Epidermal melanocyte (primary cell): ENCODE data around the gene CADPS.

ENCODE experiments used
- DNase-seq: peaks from one replicate; pipeline ENCODE4 v3.0.0; 2011; ENCODE audit warnings: low spot score; ENCODE audit not compliant: insufficient read length

CADPS gene

GRCh38 chr3:62638316-62638715 is 236.9 kb downstream of the CADPS start:
- DNase-seq: no peak

GRCh38 chr3:62636235-62636826 is 238.9 kb downstream of the CADPS start:
- no peak for DNase-seq

DNA sequence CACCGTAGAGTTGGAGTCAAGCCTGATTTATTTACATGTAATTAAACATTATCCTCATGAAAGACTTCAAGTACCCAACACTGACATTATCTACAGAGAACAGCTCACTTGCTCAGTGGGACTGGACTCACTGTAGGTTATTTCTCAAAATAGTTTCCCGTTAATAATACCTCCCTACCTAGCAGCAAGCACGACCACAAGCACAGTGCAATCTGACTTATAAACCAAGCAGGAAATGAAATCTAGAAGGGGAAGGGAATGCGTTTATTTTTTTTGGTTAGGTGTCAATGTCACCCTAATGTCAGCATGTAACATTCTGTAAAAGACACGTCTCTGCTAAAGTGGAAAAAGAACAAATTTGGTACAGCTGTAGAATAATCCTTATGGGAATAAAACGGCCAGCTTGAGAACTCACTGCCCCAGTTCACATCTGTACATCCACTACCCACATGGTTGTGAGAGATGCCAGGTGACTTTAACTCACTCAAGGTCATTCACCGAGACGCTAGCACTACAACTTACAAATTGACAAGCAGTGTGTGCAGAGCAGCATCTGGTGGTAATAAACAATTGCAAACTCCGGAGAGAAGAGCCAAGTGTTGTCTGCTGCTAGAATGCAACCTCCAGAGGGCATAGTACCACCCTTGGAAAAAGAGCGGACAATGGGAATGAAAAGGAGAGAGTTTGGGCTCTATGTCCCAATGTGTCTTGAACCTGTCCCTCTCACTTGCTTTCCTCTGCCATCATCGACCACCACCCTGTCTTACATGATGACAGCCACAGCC is 242.5 kb downstream of the CADPS start:
- DNase-seq: no peak

DNA sequence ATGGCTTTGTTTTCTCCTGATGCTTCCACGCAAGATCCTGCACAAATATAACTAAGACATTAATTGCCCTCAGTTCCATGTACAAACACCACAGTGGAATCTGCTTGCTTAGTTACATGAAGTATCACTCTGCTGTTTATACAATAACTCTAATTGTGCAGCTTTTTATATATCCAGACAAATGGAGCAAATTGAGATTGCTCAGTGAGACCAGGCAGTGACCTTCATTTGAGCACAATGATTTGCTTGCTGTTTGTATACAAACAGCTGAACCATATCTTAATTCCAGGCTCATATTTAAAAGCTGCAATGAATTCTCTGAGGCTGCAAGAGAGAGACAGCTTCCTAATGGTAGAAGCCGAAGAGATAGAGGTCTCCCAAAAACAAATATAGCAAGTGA is 243.7 kb downstream of the CADPS start:
- no peak for DNase-seq

GRCh38 chr3:62630664-62631063 is 244.6 kb downstream of the CADPS start:
- DNase-seq: no peak

- no peak for DNase-seq
Observed at GRCh38 chr3:62625268-62625667, 249.9 kb downstream of the CADPS start.

DNA sequence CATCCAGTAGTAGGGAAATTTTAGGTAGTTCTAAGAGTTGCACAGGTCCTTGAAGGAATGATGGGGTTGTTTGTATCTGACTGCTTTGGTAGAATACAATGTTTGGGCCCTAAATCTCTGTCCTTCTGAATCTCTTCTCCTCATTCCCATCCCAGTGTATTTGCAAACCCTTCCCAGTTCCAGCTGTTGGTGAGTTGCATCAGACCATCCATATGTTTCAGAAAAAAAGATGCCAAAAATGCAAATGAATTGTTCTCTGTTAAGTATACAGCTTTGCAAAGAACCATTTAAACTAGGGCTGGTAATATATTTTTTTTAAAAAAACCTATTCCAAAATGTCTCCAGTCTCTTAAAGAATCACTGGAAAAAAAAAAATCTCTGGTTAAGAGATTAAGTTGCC is 251.0 kb downstream of the CADPS start:
- no peak for DNase-seq

- DNase-seq: peak; percentile 41
Observed at GRCh38 chr3:62622553-62623174, 252.6 kb downstream of the CADPS start.

- no peak for DNase-seq
Observed at GRCh38 chr3:62621925-62622324, 253.3 kb downstream of the CADPS start.

GRCh38 chr3:62621176-62621575 is 254.0 kb downstream of the CADPS start:
- no peak for DNase-seq

DNA sequence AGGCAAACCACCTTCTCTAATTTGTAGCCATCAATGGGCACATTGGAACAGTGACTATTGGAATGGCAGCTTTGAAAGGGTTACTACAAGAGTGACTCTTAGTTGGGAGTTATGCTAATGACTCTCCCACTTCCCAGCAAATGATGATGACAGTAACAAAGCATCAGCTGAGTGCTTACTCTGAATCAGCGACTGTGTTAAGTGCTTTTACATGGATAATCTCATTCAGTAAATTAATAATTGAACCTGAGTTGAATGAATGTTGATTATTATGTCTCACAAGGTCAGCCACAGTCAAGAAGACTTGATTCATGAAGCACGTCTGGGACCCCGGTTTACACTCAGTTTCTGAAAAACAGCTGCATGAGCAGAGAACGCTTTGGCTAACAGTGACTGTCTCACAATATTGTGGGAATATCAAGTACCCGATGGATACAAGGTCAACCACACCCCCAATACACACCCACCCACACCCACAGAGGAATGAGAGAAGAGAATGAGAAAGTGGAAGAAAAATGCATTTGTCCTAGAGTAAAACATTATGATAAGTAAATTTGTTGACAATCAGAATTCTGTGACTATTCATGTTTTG is 259.9 kb downstream of the CADPS start:
- no peak for DNase-seq

DNA sequence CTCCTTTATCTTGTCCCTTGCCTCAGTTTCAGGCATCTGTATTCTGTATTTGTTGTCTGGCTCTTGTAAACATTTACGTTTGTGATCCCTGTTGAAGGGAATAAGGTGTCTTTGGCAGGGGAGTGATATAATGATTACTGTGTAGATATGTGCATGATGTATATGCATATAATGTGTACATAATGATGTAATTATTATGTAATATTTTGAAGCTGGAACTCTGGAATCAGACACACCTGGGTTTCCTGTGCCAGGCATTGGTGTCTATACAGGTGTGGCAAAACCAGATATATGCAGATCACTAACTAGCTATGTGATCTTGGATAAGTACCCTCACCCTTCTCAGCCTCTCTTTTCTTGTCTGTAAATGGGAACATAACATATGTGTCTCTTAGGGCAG is 260.7 kb downstream of the CADPS start:
- no peak for DNase-seq

DNA sequence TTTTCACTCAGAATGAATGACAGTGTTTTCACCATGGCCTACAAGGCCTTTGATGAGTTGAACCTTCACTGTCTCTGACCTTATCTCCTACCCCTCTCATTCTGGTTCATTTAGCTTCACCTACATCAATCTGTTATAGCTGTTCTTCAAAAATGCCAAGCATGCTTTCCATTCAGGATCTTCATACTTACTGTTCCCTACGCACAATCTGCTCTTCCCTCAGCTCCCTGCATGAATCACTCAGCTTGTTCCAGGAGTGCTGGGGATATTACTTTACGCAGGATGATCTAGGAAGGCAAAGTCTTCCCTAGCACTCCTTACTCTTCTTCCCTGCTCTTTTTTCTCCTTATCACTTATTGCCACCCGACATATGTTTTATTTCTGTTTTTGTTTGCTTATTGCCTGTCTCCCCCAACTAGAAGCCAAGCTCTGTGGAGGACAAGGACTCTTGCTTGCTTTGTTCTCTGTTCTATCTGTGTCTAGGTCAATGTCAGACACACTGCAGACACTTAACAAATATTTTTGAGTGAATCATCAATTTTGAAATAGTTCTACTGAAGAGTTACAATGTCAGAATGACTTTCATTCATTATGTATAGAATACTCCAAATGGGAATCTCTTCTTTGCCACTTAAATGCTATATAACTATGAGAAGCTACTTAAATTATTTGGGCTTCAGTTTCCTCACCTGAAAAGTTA is 263.5 kb downstream of the CADPS start:
- DNase-seq: no peak

DNA sequence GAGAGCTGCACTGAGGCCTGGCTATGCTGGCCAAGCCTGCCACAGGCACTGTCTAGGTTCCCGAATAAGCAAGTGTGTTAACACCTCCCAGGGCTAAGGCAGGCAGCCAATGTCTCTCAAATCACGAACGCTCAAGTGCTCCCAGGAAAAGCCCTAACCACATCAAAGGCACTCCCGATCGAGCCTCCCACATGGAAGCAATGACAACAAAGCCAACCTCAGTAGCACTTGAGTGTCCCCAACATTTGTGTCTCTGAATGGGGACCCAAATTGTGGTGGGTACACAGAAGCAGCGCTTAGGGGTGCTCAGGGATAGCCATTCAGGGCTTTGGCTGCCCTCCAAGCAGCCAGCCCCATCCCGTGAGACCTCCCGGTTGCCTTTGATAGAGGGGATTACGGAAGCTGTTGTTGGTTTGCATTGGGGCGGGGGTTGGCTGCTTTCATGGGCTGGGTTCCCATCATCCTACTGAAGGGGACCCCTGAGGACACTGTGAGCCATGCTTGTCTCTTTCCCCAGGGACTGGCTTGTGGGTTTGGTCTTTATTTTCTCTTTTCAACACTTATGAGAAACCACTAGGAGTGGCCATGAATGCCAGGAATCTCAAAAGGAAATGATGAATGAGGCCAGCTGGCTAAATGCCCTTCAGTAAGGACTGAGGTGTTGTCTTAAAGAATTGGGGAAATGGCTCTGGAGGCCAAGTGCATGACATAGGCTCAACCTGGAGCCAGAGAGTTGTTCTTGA is 267.8 kb downstream of the CADPS start:
- DNase-seq: no peak

DNA sequence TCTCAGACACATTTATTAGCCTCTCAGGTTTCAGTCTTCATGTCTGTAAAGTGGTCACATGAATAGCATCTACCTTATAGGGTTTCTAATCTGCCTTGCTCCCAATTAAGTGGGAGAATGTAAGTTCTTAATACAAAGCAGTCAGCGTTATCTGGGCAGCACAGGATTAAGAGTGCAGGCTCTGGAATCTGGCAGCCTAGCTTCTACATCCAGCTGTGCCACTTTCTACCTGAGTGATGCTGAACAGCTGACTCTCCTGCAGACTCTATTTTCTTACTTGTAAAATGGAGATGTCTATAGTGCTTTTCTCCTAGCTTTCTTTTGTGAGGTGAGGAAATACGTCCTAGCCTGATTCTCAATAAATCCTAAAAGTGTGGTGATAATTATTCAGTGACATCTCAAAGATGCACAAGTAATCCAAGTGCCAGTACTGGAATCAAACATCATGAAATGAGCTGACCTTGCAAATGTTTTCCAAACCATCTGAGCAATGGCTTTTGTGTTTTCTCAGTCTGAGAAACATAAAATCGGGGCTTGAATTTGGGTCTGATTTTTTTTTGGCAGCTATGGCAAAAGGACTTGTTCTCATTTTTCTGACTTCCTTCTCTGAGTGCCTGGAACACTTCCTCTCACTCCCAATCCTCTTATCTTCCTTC is 269.7 kb downstream of the CADPS start:
- no peak for DNase-seq

GRCh38 chr3:62604751-62605351 is 270.4 kb downstream of the CADPS start:
- DNase-seq: no peak

DNA sequence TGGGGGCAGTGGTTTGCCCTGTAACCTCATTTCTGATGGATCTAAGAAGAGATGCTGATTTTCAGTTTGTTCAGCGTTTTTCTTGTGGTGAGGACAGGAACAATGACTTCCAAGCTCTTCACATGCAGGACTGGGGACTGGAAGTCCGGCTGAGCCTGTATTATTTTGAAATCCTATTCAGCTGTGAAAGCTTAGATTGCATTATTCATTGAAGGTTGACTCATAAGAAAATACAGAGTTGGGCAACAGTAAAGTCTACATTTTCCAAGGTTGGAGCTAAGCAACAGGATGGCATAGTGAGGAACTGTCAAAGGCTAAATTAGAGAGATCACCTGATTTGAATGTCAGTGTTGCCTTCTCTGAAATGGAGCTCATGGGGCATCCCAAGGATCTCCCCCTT is 270.9 kb downstream of the CADPS start:
- DNase-seq: no peak

- DNase-seq: no peak
Observed at GRCh38 chr3:62602987-62603386, 272.2 kb downstream of the CADPS start.

GRCh38 chr3:62602129-62602770 is 273.0 kb downstream of the CADPS start:
- no peak for DNase-seq
